Liver (tissue), 9 donors: ENCODE data around the gene MT2A. TPM values are rescaled to one million over a fixed set of nuclear protein-coding genes. Genes with fewer than 3 reads are reported as not detected.
A peak's percentile ranks its signal among the peaks of the same experiment; 100 is the strongest.

ENCODE experiments used
- DNase-seq: peaks from one replicate; pipeline ENCODE4 v3.0.0-alpha.2; 2017; ENCODE audit warnings: low spot score
- H3K27ac ChIP-seq, 2 donors: one replicate each; pipeline ENCODE4 v1.7.0; 2013; ENCODE audit warnings: inconsistent platforms in 2 of 2, low read length in 2 of 2, control low read depth in 1 of 2, low read depth in 1 of 2, mild to moderate bottlenecking in 1 of 2
- H3K27me3 ChIP-seq, 4 donors: one replicate each; pipeline versions ENCODE4 v1.6.1 to v1.7.0; 2013; ENCODE audit warnings: low read length in 3 of 4, inconsistent platforms in 1 of 4, mild to moderate bottlenecking in 1 of 4, moderate library complexity in 1 of 4; ENCODE audit not compliant: control insufficient read depth in 4 of 4, insufficient read depth in 4 of 4
- H3K36me3 ChIP-seq, 4 donors: one replicate each; pipeline versions ENCODE4 v1.6.1 to v1.7.0; 2013; ENCODE audit warnings: low read length in 3 of 4, mild to moderate bottlenecking in 3 of 4, low read depth in 1 of 4, moderate library complexity in 1 of 4; ENCODE audit not compliant: control insufficient read depth in 4 of 4, insufficient read depth in 3 of 4
- H3K4me1 ChIP-seq, 4 donors: one replicate each; pipeline versions ENCODE4 v1.6.1 to v1.7.0; 2013; ENCODE audit warnings: low read length in 3 of 4, mild to moderate bottlenecking in 3 of 4, moderate library complexity in 1 of 4; ENCODE audit not compliant: control insufficient read depth in 4 of 4, insufficient read depth in 4 of 4
- H3K4me3 ChIP-seq, 3 donors: one replicate each; pipeline versions ENCODE4 v1.6.1 to v1.7.0; 2013; ENCODE audit warnings: low read length in 3 of 3, control low read depth in 1 of 3, low read depth in 1 of 3, mild to moderate bottlenecking in 1 of 3
- H3K9ac ChIP-seq, 2 donors: one replicate each; pipeline ENCODE4 v1.7.0; 2013; ENCODE audit warnings: low read length in 2 of 2, mild to moderate bottlenecking in 2 of 2, moderate library complexity in 2 of 2, control low read depth in 1 of 2, low read depth in 1 of 2
- H3K9me3 ChIP-seq, 4 donors: one replicate each; pipeline versions ENCODE4 v1.6.1 to v1.7.0; 2013; ENCODE audit warnings: low read length in 3 of 4; ENCODE audit not compliant: control insufficient read depth in 4 of 4
- ATF3 ChIP-seq: IDR thresholded peaks from 2 replicates; pipeline ENCODE4 v1.6.1; 2016; ENCODE audit warnings: antibody characterized with exemption
- CTCF ChIP-seq: fragments of 150-350 bp; IDR thresholded peaks from 2 replicates; pipeline ENCODE4 v1.5.1; 2017; ENCODE audit warnings: improper control_type of control experiment, low read depth, low read length; ENCODE audit not compliant: missing input control
- EGR1 ChIP-seq, 2 donors: IDR thresholded peaks; 2 replicates each; pipeline ENCODE4 v1.6.1; 2016 to 2018; ENCODE audit warnings: antibody characterized with exemption in 2 of 2, low read depth in 2 of 2
- FOXA1 ChIP-seq: IDR thresholded peaks from 2 replicates; pipeline ENCODE4 v1.6.1; 2016; ENCODE audit warnings: antibody characterized with exemption
- FOXA2 ChIP-seq: IDR thresholded peaks from 2 replicates; pipeline ENCODE4 v1.6.1; 2016; ENCODE audit warnings: antibody characterized with exemption
- GABPA ChIP-seq, 2 donors: IDR thresholded peaks in 1 of 2; conservative IDR thresholded peaks in 1 of 2; 2 replicates each; pipeline ENCODE4 v1.6.1; 2016; ENCODE audit warnings: antibody characterized with exemption in 2 of 2, mild to moderate bottlenecking in 1 of 2, moderate library complexity in 1 of 2
- HNF4A ChIP-seq, 2 donors: conservative IDR thresholded peaks; 2 replicates each; pipeline ENCODE4 v1.6.1; 2016; ENCODE audit warnings: antibody characterized with exemption in 2 of 2, mild to moderate bottlenecking in 2 of 2
- HNF4G ChIP-seq: IDR thresholded peaks from 2 replicates; pipeline ENCODE4 v1.6.1; 2016; ENCODE audit warnings: antibody characterized with exemption
- JUND ChIP-seq, 2 donors: IDR thresholded peaks; 2 replicates each; pipeline ENCODE4 v1.6.1; 2016; ENCODE audit warnings: antibody characterized with exemption in 2 of 2
- NR2F2 ChIP-seq: IDR thresholded peaks from 2 replicates; pipeline ENCODE4 v1.6.1; 2016; ENCODE audit warnings: antibody characterized with exemption
- RAD21 ChIP-seq, 2 donors: IDR thresholded peaks; 2 replicates each; pipeline ENCODE4 v1.6.1; 2016; ENCODE audit warnings: antibody characterized with exemption in 2 of 2, mild to moderate bottlenecking in 2 of 2
- REST ChIP-seq: IDR thresholded peaks from 2 replicates; pipeline ENCODE4 v1.6.1; 2016; ENCODE audit warnings: antibody characterized with exemption, mild to moderate bottlenecking
- RXRA ChIP-seq, 2 donors: IDR thresholded peaks; 2 replicates each; pipeline ENCODE4 v1.6.1; 2017 to 2018; ENCODE audit warnings: antibody characterized with exemption in 2 of 2, mild to moderate bottlenecking in 1 of 2
- SP1 ChIP-seq: IDR thresholded peaks from 2 replicates; pipeline ENCODE4 v1.6.1; 2018; ENCODE audit warnings: antibody characterized with exemption, mild to moderate bottlenecking
- YY1 ChIP-seq: IDR thresholded peaks from 2 replicates; pipeline ENCODE4 v1.6.1; 2016; ENCODE audit warnings: antibody characterized with exemption, mild to moderate bottlenecking
- ZBTB33 ChIP-seq: IDR thresholded peaks from 2 replicates; pipeline ENCODE4 v1.6.1; 2016; ENCODE audit warnings: antibody characterized with exemption
- WGBS: extraction: QIAGEN DNeasy Blood & Tissue Kit; methylation state at CpG from one replicate; pipeline ENCODE4 v1.1.7; 2013; 5-methylcytosine and 5-hydroxymethylcytosine counted together
- polyA plus RNA-seq, 2 donors: library from polyadenylated mRNA; stranded (reverse) in 1 of 2; unstranded in 1 of 2; fragments of 200-250 nt in 1 of 2; fragments of >200 nt in 1 of 2; fragmentation: Nextera tagmentation in 1 of 2; extraction: Ambion mirVana in 1 of 2; gene quantifications; one replicate each; pipeline versions ENCODE4 v1.2.1 to v1.2.3, GENCODE V29; 2013 to 2015
- total RNA-seq, 2 donors: library from RNA; depleted of rRNA; stranded (reverse); fragments of >200 nt; gene quantifications; one replicate each; pipeline ENCODE4 v1.2.3, GENCODE V29; 2014
- donor health status: healthy.
- donor health status: healthy.
- donor health status: healthy.
- donor health status: healthy.
- donor health status: healthy.

Gene MT2A
- total and polyA plus RNA-seq, 4 donors, result 45.8 to 5,206 (median 2,233) TPM

GRCh38 chr16:56631832-56632155 lies 23.4 kb downstream of the MT2A start:
- H3K9ac ChIP-seq, result peak overlapping the region in 1 of 2 donors; percentile 24
- 22% methylated on average over 14 of the region's 14 CpGs for WGBS
- H3K27me3 ChIP-seq, result no peaks in the 10 kb centered on the region
- H3K4me1 ChIP-seq, result peaks cover 2 to 24% (median 7%) of the 10 kb centered on the region in 4 donors
- no peak for DNase-seq
- TF ChIP-seq YY1, result no peak
- TF ChIP-seq ZBTB33, result no peak
- TF ChIP-seq GABPA (IDR thresholded peaks at IDR 0.05 in 1 of 2, conservative IDR thresholded peaks at IDR 0.05 in 1 of 2), result no peak
- no peak for TF ChIP-seq HNF4A (conservative IDR thresholded peaks at IDR 0.05)
- no peak for TF ChIP-seq CTCF
- TF ChIP-seq FOXA2, result no peak
- H3K36me3 ChIP-seq, result peaks cover 0 to under 1% (median 0%) of the 10 kb centered on the region in 4 donors
- no peaks in the 10 kb centered on the region for H3K9me3 ChIP-seq
- peak overlapping the region; percentile 34 to 93 (median 48) for H3K4me3 ChIP-seq
- H3K27ac ChIP-seq, result peak overlapping the region; percentile 84 to 87

GRCh38 chr16:56632156-56632847 lies 23.9 kb downstream of the MT2A start, which contains the start of gene MT1M:
MT1M (plus strand) TSS chr16:56632659; CDS start chr16:56632732, 73 bp downstream.
- no peaks in the 10 kb centered on the region for H3K36me3 ChIP-seq
- TF ChIP-seq EGR1 (IDR thresholded peaks at IDR 0.05; ENCODE audit: low read depth in 2 of 2) (no peak), REST (no peak), HNF4G (no peak), FOXA1 (no peak), JUND (IDR thresholded peaks at IDR 0.05) (no peak), ATF3 (no peak), CTCF (no peak), FOXA2 (no peak), YY1 (peak; percentile 42), ZBTB33 (no peak), HNF4A (conservative IDR thresholded peaks at IDR 0.05) (no peak), NR2F2 (peak; percentile 7), SP1 (peak; percentile 80), RXRA (IDR thresholded peaks at IDR 0.05) (peak; percentile 7 to 8), RAD21 (IDR thresholded peaks at IDR 0.05) (peak in 1 of 2 donors; percentile 30)
- no peaks in the 10 kb centered on the region for H3K27me3 ChIP-seq
- peaks cover 2 to 24% (median 7%) of the 10 kb centered on the region in 4 donors for H3K4me1 ChIP-seq
- peak within 1 kb of the TSS; percentile 48 to 95 (median 93) for H3K4me3 ChIP-seq
- WGBS, result under 1% methylated on average over 61 of the region's 61 CpGs
- H3K27ac ChIP-seq, result peak within 1 kb of the TSS; percentile 84 to 87
- H3K9me3 ChIP-seq, result no peaks in the 10 kb centered on the region
- peak within 1 kb of the TSS; percentile 77 to 84 for H3K9ac ChIP-seq
- DNase-seq, result peak; percentile 64
